GM19397 (cell line): ENCODE data around the gene VWA5A.

Experiments
- ATAC-seq: cut with Tn5 transposase; IDR thresholded peaks from one replicate; pipeline ENCODE4 v1.9.1; 2021; ENCODE audit warnings: mild to moderate bottlenecking, moderate library complexity; ENCODE audit not compliant: unreplicated experiment

Gene VWA5A, protein sequence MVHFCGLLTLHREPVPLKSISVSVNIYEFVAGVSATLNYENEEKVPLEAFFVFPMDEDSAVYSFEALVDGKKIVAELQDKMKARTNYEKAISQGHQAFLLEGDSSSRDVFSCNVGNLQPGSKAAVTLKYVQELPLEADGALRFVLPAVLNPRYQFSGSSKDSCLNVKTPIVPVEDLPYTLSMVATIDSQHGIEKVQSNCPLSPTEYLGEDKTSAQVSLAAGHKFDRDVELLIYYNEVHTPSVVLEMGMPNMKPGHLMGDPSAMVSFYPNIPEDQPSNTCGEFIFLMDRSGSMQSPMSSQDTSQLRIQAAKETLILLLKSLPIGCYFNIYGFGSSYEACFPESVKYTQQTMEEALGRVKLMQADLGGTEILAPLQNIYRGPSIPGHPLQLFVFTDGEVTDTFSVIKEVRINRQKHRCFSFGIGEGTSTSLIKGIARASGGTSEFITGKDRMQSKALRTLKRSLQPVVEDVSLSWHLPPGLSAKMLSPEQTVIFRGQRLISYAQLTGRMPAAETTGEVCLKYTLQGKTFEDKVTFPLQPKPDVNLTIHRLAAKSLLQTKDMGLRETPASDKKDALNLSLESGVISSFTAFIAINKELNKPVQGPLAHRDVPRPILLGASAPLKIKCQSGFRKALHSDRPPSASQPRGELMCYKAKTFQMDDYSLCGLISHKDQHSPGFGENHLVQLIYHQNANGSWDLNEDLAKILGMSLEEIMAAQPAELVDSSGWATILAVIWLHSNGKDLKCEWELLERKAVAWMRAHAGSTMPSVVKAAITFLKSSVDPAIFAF

DNA sequence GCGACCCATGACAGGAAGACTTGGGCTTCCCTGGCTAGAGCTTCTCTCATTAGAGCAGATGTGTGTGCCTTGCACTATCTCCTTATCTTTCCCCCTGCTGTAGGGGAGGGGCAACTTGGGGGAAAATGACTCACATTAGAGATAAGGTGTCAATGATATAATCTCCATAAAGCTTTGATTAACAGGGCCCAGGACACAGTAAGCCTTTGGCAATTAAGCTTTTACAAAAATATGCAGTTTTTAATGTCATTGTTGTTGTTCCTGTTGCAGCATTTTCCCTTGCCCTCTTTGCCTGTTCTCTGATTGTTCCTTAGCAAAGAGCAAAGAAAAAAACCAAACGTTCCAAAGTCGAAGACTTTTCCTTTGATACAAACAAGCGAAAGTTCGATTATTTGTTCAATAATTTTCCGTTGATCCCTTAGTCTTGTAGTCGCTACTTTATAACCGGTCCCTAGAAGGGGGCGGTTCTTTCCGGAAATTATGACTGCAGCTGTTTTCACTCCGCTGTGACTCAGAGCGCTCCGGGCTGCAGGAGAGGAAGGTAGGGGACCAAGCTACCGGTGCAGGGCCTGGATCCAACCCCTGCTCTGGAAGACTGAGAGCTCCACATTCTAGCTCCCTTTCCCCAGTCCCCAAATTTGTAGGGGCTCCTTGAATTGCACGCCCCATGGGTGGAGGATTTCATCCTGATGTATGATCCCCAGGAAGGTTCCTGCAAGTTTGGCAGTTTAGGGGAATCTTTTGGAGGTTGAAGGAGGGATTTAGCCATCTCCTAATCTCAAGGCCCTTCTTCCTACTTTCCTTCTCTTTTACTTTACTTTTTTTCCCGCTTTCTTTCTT, at the start of gene VWA5A:
Gene VWA5A (plus strand): TSS at position 509 of the 840 bp plus-strand sequence. CDS start 2,062 bp downstream, outside the sequence.
- peak; percentile 97 for ATAC-seq

DNA sequence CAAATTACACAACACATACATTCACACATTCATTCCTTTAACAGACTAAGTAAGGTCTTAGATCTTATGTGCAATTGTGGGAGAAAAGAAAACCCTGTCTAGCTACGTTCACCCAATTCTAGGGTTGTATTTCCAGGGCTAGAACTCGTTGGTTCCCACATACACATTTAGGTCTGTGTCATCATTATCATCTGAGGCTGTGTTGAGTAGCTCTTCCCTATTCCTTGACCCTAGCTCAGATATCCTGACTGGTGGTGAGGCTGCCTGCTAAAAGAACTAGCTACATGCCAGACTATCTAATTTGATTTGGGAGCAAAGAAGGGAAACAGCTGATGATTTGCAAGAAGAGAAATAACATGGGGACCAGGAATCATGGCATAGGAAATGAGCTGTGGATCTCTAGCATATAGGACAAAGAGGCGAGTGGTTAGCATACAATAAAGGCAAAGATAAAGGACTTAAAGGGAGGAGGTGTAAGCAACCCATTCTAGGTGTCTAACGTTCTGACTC, 46.6 kb upstream of the VWA5A start:
- no peak for ATAC-seq

DNA sequence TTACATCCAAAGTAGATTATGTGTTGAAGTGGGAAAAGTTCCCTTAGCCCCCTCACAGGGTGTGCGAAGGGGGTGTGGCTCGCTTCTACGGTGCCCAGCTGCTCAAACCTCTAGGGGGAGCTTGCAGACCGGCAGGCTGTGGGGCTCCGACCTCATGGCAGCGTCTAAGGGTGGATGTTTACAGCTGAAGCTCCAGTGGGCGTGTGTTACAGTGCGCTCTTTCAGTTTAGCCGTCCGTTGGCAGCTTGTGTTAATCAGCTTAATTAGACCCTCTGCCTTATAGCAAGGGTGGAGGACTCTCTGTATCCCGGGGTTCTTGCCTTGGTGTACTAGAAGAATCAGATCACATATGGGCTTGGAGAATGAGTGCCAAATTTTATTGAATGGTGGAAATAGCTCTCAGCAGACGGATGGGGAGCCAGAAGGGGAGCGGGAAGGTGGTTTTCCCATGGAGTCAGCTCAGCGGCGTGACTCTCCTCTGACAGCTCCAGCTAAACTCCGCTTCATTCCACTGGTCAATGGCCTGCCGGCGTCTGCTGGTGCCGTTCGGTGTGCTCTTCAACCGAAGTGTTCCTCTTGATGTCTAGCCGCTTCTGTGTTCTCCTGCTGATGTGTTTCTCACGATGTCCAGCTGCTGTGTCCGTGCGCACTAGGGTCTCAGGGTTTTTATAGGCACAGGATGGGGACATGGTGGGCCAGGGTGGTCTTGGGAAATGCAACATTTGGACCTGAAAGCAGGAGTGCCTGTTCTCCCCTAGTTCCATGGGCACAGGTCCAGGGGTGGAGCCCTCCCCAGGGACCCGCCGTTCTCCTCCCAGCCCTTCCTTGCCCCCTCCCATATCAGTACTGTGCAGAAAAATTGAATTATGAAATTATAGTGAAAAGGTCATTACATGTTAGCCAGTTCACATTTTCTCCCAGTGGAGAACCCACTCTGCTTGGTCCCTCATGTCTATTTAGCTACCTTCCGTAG, 45.5 kb upstream of the VWA5A start:
- peak; percentile 74 for ATAC-seq

DNA sequence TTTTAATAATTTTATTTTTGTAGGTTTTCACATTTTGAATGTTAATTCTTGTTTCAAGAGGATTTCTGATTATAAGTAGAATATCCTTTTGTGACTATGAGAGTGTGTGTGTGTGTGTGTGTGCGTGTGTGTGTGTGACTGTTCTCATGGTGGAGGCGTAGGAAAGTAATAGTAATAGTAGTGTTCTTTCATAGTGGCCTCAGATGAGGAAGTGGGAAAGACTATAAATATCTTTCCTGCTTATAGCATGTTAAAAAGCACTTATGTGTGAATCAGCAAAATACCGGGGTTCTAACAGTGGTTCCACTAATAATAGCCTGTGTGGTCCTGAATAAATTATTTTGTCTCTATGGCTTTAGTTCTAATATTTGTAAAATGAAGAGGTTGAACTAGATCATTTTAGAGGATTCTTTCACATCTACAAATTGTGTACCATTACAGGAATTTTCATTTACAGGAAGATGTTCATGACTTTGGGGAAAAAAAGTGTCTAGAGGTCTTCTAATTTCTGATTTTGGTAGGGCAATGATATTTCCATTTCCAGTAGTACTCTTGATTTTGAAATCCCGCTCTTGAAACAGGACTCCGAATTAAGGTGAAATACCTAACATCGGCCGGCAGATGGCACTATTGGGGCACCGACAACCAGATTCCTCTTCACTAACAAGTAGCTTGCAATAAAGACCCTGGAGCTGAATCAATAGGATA, 44.2 kb upstream of the VWA5A start:
- peak; percentile 65 for ATAC-seq

DNA sequence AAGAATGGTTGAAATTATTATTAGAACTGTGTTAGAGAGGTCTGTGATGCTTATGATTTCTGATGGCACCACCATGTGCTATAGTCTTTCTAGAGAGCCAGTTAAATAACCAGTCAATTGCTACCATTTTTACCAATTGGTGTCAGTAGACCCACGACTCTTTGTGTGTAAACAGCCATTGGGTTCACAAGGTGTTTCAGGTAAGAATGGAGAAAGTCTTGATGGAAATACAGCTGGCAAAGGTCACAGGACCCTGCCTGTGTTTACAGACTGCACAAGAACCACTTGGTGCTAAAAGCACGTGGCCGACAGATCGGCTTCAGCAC, 43.7 kb upstream of the VWA5A start:
- ATAC-seq, result no peak

DNA sequence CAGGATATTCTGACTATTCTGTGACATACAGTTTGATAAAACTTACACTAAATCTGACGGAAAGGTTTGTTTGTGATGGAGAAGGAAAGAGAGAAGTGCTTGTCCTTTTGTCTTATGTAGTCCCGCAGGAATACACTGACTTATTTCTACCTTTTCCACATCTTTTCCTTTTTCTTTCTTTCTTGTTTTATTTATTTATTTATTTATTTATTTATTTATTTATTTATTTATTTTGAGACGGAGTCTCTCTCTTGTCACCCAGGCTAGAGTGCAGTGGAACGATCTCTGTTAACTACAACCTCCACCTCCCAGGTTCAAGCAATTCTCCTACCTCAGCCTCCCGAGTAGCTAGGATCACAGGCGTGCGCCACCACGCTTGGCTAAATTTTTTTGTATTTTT, 43.1 kb upstream of the VWA5A start:
- ATAC-seq, result no peak

DNA sequence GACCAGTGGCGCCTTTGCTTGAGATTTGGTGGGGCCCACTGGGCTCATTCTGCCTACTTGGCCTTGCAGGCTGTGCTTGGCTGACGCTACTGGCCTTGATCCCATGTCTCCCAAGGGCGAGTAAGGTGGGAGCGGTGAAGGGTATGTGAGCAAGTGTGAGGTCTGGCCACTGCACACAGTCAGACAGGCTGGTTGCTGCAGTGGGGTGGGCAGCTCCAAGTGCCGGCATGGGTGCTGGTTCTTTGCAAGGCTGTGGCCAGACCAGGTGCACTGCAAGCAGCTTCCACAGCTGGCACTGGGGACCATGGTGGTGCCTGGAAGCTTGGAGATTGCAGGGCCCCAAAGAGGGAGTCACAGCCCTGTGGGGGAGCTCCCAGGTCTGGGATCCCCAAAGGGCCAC, 40.7 kb upstream of the VWA5A start:
- ATAC-seq, result no peak

DNA sequence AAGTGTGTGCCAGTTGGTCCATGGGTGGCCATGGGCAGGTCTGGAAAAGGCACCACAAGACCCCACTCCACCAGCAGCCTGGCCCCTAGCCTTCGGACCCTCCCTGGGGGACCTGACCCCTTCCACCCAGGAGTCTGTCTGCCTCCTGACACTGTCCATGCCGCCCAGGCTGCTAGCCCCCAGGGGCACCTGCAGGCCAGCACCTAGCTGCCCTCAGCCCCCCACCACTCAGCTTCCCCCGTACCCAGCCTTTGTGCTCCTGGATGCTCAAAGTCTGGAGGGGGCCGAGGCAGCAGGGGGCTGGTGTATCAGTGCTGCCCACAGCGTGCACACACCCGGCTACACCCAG, 39.8 kb upstream of the VWA5A start:
- no peak for ATAC-seq

DNA sequence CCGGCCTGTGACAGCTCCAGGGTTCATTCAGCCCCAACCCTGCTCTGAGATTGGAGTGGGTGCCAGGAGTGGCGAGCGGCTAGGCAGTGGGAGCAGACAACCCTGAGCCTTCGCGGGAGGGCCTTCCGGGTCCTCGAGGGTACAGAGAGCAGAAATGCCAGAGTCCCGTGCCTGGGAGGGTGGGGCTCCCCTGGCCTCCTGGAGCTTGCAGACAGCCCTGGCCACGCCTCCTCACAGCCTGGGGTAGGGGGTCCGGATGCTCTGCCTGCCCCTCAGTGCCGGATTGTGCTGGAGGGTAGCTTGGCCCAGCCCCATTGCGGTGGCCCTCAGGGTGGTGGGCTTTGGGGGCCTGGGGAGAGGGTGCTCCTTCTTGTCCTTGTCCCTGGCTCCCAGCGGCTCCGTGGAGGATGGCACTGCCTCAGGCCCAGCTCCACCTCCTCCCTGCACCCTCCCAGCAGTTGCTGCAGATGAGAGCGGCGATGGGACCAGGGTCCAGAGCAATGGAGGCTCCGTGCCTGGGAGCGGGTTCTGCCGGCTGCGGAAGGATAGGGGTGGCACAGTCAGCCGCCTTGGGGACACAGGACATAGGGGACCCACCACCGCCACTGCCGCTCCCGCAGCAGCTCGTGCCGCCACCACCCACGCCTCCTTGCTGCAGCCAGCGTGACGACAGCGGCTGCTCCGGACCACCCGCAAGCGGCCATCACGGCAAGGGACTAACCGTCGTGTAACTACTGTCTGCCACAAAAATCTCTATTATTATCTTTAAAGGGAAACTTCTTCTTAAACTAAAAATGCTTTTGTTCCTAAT, 39.2 kb upstream of the VWA5A start:
- no peak for ATAC-seq

DNA sequence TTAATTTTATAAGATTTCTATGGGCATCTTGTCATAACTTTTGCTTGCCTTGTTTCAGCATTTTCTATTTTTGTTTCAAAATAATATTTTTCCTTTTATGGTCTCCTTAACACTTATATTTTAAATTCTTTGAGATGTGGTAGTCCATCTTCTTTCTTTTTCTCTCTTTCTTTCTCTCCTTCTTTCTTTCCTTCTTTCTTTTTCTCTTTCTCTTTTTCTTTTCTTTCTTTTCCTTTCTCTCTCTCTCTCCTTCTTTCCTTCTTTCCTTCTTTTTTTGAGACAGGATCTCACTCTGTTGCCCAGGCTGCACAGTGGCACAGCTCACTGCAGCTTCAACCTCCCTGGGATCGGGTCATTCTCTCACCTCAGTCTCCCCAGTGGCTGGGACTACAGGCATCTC, 38.0 kb upstream of the VWA5A start:
- ATAC-seq, result no peak

DNA sequence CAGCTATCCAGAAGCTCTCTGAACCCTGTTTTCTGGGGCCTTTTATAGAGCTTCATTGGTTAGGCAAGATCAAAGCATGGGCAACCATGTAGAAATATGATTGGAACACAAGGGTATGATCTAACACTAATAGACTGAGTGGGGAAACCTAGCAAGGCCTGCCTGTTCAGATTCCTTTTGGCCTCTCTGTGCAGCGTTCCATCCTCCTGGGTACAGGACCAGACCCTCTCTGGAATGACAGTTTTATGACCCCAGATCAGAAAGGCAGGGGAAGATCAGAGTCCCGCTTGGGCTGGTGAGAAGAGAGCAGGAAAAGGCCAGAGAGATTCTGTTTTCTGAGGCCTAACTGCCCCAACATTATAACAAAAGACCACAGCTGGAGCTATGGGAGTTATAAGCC, 36.7 kb upstream of the VWA5A start:
- no peak for ATAC-seq

DNA sequence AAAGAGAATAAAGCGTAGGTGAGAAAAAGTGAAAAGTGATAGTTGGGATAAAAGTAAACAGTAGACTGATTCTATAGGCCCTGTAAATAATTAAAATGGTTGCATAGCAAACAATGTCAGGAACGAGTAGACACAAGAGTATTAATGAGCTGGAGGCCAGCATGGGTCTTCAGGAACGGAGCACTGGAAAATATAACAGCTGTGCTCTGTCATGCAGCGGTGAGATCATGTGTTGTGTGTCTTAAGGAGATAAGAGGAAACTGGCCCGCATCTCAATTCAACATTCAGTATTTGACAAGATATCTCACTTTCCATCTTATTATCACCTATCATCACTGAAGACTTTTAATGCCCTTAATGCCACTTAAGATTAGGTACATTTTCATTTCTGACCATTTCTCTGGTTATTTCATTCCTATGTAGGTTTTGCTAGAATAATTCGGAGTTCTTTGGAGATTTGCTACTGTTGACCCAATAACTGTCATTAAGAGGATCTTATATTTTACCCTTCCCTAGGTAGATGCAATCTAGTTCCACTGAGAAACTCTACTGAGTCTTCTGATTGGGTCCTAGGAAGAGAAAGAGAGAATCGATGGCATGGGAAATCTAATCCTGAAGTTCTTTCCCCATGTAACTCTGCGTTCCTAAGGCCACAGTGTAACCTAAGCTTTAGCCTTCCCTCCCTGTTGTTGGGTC, 35.5 kb upstream of the VWA5A start:
- no peak for ATAC-seq

DNA sequence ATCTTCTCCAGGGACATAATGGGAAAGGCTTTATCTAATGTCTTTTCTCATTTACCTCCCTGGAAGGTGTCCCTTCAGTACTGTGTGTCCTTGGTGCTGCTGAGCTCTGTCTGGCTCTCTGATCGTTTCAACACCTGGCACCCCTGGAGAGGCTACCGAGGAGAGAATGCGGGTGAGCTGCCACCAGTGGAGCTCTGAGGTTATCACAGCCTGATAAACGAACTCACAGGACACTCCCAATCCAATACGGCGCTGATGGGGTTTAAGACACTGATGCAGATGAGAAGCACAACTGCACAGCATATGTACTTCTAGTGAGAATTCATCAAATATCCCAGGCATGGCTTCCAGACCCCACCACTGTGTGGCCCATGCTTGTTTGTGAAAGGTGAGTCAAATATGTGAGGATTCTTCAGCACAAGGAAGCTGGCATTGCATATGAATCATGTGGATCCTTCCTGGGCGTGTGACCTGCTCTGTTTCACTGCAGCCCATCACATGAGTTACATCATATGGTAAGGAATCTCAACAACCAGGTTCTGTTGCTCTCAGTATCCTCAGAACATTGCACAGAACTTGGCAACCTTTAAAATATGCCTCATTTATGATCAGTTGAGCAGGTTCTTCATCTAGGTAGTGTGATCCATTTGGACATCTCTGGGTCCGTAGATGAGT, 34.8 kb upstream of the VWA5A start:
- no peak for ATAC-seq

DNA sequence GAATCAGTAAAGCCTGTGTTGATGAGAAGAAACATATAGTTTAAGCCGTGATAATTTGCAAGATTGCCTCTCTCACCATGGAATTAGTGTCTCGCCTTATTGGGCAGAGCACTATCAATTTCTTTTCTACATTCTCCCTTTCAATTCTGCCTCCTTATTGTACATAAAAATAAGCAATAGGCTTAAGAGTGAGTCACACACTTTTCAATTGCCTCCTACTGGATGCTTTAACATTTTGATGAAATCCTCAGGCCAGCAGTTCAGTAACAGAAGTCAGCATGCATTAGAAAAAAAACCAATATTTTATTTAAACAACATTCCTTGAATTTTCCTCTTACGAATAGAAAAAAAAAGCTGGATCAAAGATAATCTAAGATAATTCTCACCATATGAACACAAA, 33.8 kb upstream of the VWA5A start:
- ATAC-seq, result no peak

DNA sequence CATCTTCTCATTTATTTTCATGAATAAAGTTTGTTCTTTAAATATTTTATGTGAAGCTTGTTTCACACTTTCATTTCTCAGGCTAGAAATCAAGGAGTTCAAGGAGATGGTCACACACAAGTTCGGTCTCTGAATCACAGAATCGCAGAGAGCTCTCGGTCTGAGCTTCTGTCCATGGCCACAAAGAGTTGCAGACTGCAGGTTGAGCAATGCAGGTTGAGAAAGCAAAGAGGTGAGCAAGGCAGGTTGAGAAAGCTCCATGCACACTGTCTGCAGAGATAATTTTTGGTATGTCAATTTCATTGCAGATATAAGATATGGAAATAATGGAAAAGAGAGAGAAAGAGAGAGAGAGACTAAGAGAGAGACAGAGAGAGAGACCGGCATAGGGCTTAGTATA, 32.9 kb upstream of the VWA5A start:
- ATAC-seq, result no peak

DNA sequence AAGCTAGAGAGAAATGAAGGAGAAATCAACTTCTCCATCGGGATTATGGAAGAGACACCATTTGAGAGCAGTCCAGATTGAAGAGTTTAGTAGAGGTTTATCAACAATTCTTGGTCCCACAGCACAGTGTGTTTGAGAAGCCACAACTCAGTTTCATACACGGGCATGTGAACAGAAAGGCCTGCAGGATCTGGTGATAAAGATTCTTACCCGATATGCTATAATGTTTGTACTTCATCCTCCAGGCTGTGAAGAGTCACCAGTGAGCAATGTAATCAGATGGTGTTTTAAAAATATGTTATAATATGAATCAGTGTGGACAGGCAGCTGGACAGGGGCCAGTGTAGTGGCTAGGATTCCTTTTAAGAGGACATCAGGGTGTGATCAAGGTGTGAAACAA, 29.7 kb upstream of the VWA5A start:
- ATAC-seq, result no peak

DNA sequence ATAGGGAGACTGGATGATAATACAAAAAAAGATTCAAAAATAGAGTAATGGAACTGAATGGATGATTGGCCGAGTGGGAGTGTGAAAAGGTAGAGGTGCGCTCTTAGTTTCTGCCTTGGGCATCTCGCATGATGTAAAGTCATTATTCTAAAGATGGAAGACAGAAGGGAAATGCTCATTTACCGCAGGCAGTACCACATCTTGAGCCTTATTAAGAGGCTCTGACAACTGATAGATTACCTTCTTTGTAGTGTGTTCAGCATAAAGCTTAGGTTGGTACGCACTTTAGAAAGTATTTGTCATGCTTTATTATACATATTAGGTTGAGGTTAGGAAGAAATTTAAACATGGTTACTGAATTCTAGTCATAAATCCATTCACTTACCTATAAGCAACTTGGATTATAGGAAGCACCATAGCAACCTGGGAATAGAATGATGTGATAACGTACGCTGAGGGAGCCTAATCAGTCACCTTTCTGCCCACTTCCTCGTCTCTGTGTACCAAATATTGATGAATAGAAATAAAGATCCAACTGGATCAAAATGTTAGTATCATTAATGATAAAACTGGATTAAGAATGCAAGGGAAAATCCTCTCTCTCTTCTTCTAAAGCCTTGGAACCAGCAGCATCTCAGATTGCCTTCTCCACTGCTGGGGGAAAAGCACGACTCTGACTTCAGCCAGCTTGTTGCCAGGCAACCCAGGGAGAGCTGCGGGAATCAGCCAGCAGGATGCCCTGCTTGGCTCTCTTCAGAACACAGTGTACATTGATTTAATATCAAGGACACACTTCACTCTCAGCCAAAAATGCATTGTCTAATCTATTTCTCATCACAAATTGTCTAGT, 29.0 kb upstream of the VWA5A start:
- no peak for ATAC-seq
